Panc1 (cell line): ENCODE measurements around the gene POLDIP2. TPM values are rescaled to one million over a fixed set of nuclear protein-coding genes. Genes with fewer than 3 reads are reported as not detected.

Experiments
- ATAC-seq: fragments of 200-7000 bp; cut with Tn5 transposase; 2 replicates; pipeline ENCODE4 v1.9.1; 2020; ENCODE audit warnings: mild to moderate bottlenecking, moderate library complexity
- BruUV-seq: library from RNA; stranded (reverse); fragments of 400-500 nt; replicated peaks from 2 replicates; lab custom pipeline; 2021; lab: Mats Ljungman, UMichigan
- CTCF ChIA-PET: fragments of 300-600 bp; sonication (Branson Sonifier 250); formaldehyde crosslinking; loops from one replicate; lab custom pipeline; 2022; ENCODE audit warnings: antibody characterized with exemption; lab: Charles Lee
- POLR2A ChIA-PET: fragments of 300-600 bp; sonication (Branson Sonifier 250); formaldehyde crosslinking; loops from one replicate; lab custom pipeline; 2022; ENCODE audit warnings: antibody characterized with exemption; lab: Charles Lee
- DNase-seq: peaks from one replicate; pipeline ENCODE4 v3.0.0-alpha.2; 2010; ENCODE audit warnings: low read depth, low spot score
- H3K27ac ChIP-seq: 2 replicates; pipeline ENCODE4 v1.5.1; 2011; ENCODE audit warnings: mild to moderate bottlenecking, low read length, inconsistent platforms
- H3K27me3 ChIP-seq: fragments of 200-500 bp; sonication (Bioruptor generic); 2 replicates; pipeline ENCODE4 v1.6.0; 2014; ENCODE audit warnings: low read length, inconsistent platforms; ENCODE audit not compliant: control insufficient read depth, insufficient read depth
- H3K36me3 ChIP-seq: fragments of 200-500 bp; sonication (Bioruptor generic); 2 replicates; pipeline ENCODE4 v1.5.1; 2014; ENCODE audit warnings: inconsistent platforms, mild to moderate bottlenecking, low read length, moderate library complexity; ENCODE audit not compliant: control insufficient read depth, insufficient read depth
- H3K4me1 ChIP-seq: 2 replicates; pipeline ENCODE4 v1.5.1; 2011; ENCODE audit warnings: inconsistent platforms, mild to moderate bottlenecking, low read length, moderate library complexity; ENCODE audit not compliant: control insufficient read depth, insufficient read depth
- H3K4me3 ChIP-seq, 2 experiments: 2 replicates each; pipeline ENCODE4 v1.5.1; 2011 to 2012; ENCODE audit warnings: low read depth in 2 of 2, low read length in 2 of 2, mild to moderate bottlenecking in 2 of 2, inconsistent platforms in 1 of 2, moderate library complexity in 1 of 2
- H3K9me3 ChIP-seq: fragments of 200-500 bp; sonication (Bioruptor generic); 2 replicates; pipeline ENCODE4 v1.5.1; 2014; ENCODE audit warnings: low read depth, mild to moderate bottlenecking, inconsistent platforms, low read length, moderate library complexity; ENCODE audit not compliant: control insufficient read depth, insufficient read depth
- CTCF ChIP-seq: fragments of 450-650 bp; IDR thresholded peaks from 2 replicates; pipeline ENCODE4 v1.5.1; 2017; ENCODE audit warnings: mild to moderate bottlenecking
- POLR2AphosphoS5 ChIP-seq: IDR thresholded peaks from 2 replicates; pipeline ENCODE4 v1.6.1; 2012; ENCODE audit warnings: mild to moderate bottlenecking, low read depth, low read length, moderate library complexity
- REST ChIP-seq, 2 experiments: IDR thresholded peaks; 2 replicates each; pipeline ENCODE4 v1.6.1; 2011 to 2012; ENCODE audit warnings: low read depth in 2 of 2, control low read depth in 1 of 2, low read length in 1 of 2, mild to moderate bottlenecking in 1 of 2, moderate library complexity in 1 of 2; ENCODE audit not compliant: insufficient read depth in 1 of 2
- SIN3A ChIP-seq: IDR thresholded peaks from 2 replicates; pipeline ENCODE4 v1.6.1; 2012; ENCODE audit warnings: low read depth, mild to moderate bottlenecking, low read length, moderate library complexity, borderline replicate concordance; ENCODE audit not compliant: insufficient read depth
- TCF7L2 ChIP-seq: IDR thresholded peaks from 2 replicates; pipeline ENCODE4 v1.6.1; 2011; ENCODE audit warnings: mild to moderate bottlenecking, low read depth, low read length, inconsistent platforms
- in situ Hi-C: cut with HindIII; loops from 2 replicates; pipeline ENCODE4 v1.10.0; 2016; ENCODE audit warnings: low sequenced_read_pairs, low pct_unique_long_range_greater_than_20kb
- intact Hi-C: fragments of 100-400 bp; cut with micrococcal nuclease; formaldehyde crosslinking; loops from one replicate; pipeline ENCODE4 v1.10.0; 2022; ENCODE audit not compliant: unreplicated experiment
- total RNA-seq: library from RNA; stranded (reverse); gene quantifications from one replicate; pipeline ENCODE4 v1.2.1, GENCODE V29; 2021; ENCODE audit not compliant: unreplicated experiment

Gene POLDIP2
- total RNA-seq, 1 experiment from 2014 or later, result 175 TPM

- DNase-seq (no peak), ATAC-seq (no peak)
- H3K27ac ChIP-seq, result no peak overlapping the region
- no peak for TF ChIP-seq CTCF
- no peak for TF ChIP-seq SIN3A
- no peak for TF ChIP-seq TCF7L2
- TF ChIP-seq POLR2AphosphoS5, result no peak; the same call in 1 of the 2 replicates
- H3K4me3 ChIP-seq, result no peak overlapping the region
- CTCF ChIA-PET, result no interaction called here
- H3K4me1 ChIP-seq, result peaks cover 16% of the 10 kb centered on the region
- in situ Hi-C loops (no loop called here), intact Hi-C loops (no loop called here)
- BruUV-seq, result no TSS peak
- no peaks in the 10 kb centered on the region for H3K27me3 ChIP-seq
- POLR2A ChIA-PET, result no interaction called here
- H3K36me3 ChIP-seq, result no peaks in the 10 kb centered on the region
- H3K9me3 ChIP-seq, result no peaks in the 10 kb centered on the region
These were observed 44.9 kb upstream of the POLDIP2 start for GRCh38 chr17:28402224-28402630.

GRCh38 chr17:28399808-28400207 is 42.5 kb upstream of the POLDIP2 start:
- TF ChIP-seq REST (IDR thresholded peaks at IDR 0.05; ENCODE audit: insufficient read depth in 1 of 2, low read depth in 2 of 2, low read length in 1 of 2) (no peak), TCF7L2 (no peak), POLR2AphosphoS5 (no peak), CTCF (no peak), SIN3A (no peak)
- Histone ChIP-seq H3K4me1 (peaks cover 8% of the 10 kb centered on the region; the same call in 1 of the 2 replicates), H3K9me3 (no peaks in the 10 kb centered on the region), H3K27me3 (no peaks in the 10 kb centered on the region), H3K4me3 (no peak overlapping the region), H3K36me3 (no peaks in the 10 kb centered on the region), H3K27ac (no peak overlapping the region)
- in situ Hi-C loops, result no loop called here
- no peak for DNase-seq
- CTCF ChIA-PET, result no interaction called here
- POLR2A ChIA-PET, result interaction anchor here (0.5 kb wide), 1 partner anchor 23 kb away, joined by 11 read pairs; no protein-coding TSS in a partner anchor
- ATAC-seq, result no peak
- no TSS peak for BruUV-seq
- intact Hi-C loops, result no loop called here
